Stimulated activated CD8-positive, alpha-beta memory T cell treated with anti-CD3 and anti-CD28 coated beads, Interleukin-4, amount 100 ng/mL, for 48 hours (primary cell): ENCODE measurements around the gene KDM4B.

Experiments used
- DNase-seq: peaks from one replicate; pipeline ENCODE4 v3.0.0-alpha.2; 2020

The KDM4B gene

DNA sequence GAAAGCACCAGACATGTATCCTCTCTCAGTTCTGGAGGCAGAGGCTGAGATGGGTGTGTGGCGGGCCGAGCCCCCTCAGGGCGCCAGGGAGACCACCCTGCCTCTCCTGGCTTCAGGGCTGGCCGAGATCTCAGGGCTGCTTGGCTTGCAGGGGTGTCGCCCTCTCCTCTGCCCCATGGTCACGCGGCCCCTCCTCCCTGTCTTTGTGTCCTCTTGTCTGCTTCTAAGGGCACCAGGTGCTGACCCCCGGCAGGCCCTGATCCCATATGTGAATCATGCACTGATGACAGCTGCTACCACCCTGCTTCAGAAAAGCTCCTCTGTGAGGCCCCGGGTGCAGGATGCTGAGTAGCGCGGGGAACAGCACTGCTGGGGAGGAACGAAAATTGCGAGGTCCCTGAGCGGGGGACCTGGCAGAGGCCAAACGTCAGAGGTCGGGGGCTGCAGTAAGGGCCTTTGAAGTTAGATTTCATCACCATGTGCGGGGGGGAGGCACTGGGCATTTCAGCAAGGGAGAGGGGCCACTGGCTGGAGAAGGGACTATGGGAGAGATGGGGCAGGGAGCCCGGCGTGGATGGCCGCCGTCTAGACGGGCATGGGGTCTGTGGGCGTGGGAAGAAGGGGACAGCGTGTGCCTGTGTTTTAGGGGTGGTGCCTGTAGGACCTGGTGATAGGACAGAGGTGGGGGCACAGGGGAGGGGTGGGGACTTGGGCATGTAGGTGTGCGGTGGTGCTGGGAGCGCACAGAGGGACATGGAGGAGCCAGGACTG lies 125.2 kb downstream of the KDM4B start:
- no peak for DNase-seq

DNA sequence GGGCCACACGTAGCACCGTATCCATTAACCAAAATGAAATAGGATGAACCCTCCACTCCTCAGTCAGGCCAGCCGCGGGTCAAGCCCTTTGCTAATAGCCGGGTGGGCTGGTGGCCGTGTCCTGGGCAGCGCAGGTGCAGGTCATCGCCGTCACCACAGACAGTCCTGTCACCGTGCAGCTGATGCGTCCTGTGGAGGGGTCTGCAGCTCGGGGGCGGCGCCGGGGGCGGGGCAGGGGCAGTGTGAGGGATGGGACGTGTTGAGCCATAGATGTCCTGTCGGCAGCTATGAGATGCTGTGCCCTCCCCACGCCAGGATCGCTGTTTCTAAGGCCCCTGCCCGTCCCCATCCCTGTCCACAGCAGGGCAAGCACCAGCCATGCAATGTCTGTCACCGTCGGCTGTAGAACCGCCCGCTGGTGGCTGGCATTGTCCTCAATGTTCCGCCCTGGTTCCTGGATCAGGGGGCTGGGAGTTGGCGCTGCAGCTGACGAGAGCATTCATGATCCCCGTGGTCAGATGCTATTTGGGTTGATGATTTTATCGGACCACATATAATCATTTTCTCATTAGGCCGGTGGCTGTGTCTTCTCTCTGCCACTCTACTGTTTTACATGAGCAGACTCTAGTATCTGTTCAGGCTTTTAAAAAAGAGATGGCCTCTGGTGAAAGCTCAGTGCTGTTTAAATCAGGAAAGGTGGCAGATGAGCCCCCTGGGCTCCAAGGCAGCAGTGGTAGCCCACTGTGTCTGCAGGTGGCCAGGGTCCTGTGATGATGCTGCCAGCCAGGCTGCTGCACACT lies 126.1 kb downstream of the KDM4B start:
- DNase-seq, result no peak

DNA sequence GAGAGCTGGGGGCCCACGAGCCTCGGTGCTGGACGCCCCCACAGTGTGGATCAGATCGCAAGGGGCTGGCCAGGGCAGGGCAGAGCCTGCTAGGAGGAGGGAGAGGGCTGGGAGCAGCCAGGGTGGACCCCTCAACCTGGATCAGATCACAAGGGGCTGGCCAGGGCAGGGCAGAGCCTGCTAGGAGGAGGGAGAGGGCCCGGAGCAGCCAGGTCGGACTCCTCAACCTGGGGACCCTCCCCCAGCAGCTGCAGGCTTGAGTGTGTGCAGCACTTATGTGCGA lies 126.6 kb downstream of the KDM4B start:
- no peak for DNase-seq

DNA sequence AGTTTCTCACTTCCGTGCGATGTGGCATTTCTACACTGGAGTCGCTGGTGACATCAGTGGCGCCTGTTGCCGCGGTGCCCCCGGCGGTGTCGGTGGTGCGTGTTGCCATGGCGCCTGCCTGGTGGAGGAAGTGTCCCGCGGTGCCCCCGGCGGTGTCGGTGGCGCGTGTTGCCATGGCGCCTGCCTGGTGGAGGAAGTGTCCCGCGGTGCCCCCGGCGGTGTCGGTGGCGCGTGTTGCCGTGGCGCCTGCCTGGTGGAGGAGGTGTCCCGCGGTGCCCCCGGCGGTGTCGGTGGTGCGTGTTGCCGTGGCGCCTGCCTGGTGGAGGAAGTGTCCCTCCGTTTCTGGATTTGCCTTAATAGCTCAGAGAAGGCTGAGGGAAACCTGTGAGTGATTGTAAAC lies 127.6 kb downstream of the KDM4B start:
- DNase-seq, result no peak

DNA sequence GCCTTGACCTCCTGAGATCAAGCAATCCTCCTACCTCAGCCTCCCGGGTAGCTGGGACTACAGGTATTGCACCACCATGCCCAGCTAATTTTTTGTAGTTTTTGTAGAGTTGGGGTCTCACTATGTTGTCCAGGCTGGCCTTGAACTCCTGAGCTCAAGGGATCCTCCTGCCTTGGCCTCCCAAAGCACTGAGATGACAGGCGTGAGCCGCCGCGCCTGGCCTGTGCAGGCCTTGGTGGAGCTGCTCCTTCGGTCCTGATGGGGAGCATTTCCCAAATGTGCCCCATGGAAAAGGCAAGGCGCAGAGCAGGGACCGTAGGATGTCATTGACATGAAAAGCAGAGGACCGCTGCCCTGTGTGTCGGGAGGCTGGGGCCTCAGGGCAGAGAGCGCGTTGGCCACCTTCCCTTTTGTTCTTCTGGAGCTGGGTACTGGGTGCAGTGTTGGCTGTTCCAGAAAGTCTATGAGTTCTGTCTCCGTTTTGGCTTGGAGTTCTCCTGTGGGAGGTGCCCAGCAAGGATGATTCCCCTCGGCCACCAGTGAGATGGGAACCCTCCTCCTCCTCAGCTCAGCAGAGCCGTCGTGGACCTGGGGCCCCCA lies 128.5 kb downstream of the KDM4B start:
- DNase-seq, result no peak

DNA sequence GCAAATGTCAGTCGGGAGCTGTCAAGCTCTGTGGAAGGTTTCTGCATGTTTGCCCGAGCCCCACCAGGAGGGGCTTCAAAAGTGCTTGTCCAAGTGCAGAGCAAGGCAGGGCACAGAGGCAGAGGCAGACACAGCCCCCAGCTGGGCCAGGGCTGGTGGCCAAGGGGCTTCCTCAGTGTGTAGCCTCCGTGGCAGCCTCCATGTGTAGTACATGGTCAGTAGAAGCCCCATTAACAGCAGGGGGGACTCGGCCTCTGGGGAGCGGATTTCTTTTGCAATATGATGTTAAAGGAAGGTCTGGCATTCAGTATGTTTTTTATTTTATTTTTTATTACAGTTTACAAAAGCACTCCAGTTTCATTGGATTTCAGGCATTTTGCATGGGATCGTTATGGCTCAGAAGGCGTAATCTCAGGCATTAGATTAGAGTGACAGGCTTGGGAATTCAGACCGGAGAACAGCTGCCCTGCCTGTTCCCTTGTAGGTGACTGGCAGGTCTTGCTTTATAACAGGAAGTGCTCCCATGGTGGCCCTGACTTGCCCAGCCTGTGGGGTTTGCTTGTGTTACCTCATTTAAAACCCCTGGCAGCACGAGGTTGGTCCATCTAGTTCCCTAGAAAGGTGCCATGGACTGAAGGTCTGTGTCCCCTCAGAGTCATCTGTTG lies 129.2 kb downstream of the KDM4B start:
- no peak for DNase-seq

DNA sequence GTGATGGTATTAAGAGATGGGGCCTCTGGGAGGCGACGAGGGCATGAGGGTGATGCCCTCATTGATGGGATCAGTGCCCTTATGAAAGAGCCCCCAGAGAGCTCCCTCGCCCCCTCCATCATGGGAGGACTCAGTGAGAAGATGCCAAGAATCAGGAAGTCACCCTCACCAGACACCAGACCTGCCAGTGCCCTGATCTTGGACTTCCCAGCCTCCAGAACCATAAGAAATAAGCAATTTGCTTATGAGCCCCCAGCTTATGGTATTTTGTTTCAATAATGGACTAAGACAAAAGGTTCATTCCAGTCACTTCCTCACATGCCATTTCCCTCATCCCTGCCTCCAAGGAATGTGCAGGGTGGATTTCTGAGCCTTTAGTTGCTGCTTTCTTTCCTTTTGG lies 129.7 kb downstream of the KDM4B start:
- DNase-seq, result no peak

DNA sequence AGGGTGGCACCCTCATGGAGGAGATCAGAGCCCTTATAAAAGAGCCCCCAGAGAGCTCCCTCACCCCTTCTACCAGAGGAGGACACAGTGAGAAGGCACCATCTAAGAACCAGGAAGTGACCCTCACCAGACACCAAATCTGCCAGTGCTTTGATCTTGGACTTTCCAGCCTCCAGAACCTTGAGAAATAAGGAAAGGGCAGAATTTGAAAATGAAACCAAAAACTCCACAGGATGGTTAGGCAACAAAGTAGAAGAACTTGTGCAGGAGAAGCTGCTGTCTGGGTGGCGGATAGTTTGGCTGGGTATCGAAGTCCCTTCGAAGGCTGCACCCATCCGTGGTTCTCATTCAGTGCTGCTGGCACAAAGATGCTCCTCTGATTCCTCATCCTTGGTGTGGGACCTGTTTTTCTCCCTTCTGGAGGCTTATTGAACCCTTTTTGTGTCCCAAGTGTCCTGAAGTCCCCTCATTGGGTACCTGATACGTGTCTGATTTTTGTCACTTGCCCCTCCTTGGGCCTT lies 130.8 kb downstream of the KDM4B start:
- no peak for DNase-seq

DNA sequence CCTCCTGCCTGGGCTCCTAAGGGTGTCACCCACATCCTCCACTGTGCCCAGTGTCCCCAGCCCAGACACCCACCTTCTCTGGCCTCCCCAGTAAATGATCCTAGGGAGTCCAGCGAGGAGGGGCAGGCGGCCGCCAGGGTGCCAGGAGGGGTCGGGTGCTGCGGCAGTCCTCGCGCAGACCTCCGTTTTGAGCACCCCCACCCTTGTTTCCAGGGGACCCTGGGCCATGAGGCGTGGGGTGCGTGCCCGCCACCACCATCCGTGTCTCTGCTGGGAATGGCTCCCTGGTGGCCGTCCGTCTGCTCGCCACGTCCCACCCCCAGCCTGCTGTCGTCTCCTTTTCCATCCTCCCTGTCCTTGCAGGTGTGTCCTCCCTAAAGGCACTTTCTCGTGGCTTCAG lies 133.0 kb downstream of the KDM4B start:
- DNase-seq, result no peak

DNA sequence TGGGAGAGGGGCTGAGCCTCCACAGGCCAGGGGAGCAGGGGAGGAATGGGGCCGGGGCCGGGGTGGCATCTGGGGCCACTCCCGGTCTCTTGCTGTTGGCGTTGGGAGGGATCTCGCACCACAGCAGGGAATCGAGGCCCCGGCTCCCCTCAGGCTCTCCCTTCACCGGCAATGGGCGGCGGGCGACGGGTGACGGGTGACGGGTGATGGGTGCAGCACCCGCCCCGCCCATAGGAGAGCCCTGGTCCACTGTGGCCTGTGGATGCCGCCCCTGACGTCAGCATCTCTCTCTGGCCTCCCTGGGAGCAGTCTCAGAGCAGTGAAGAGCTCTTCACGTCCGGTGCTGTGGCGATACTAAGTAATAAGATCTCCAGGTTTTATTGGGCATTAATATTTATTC lies 133.6 kb downstream of the KDM4B start:
- no peak for DNase-seq

DNA sequence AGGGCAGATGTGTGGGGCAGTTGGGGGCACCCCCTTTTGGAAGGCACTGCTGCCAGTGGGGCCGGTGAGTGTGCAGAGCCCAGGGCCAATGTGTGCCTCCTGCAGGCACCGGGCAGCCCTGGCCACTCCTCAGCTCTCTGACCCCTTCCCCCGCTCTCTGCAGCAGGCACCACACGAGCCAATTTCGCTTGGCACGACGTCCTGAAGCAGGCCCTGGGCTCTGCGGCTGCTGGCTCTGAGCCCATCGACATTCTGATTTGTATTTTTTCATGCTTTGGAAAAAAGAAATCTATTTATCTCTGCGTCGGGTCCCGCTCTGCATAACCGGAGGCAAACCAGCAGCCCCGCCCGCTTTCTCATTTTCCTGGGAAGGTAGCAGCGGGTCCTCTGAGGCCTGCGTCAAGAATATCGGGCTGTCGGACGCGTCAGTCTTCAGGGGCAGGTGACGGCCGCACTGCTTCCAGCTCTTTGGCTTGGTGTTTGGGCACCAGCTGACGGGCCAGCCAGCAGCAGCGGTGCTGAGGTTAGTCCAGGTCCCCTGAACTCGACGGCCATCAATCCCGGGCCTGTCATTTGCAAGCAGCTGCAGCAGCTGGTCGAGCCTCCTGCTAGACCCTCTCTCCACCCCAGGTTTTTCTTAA lies 134.3 kb downstream of the KDM4B start:
- DNase-seq, result no peak

DNA sequence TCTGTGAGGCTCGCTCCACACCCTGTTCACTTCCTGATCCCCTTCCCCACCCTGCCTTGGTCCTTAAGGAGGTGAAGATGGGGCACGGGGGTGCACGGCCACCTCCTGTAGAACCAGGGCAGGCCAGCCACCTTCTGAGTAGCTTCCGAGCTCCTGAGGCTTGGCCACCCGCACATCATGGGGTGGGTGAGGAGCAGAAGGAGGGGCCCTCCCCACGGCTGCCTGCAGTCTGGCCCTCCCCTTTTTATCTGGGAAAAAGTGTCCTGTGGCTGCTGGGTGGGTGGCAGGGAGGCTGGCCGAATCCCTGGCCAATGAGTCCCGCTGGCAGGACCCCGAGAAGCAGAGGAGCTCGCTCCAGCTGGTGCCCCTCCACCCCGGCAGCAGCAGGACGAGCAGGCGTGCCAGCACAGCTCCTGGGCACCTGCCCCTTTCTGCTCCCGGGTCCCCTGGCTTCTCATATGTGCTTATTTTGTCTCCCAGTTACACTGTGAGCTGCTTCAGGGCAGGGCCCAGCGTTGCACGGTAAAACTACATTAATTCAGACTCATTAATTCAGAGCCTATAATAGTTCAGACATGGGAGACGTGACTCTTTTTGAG lies 135.0 kb downstream of the KDM4B start:
- DNase-seq, result no peak

DNA sequence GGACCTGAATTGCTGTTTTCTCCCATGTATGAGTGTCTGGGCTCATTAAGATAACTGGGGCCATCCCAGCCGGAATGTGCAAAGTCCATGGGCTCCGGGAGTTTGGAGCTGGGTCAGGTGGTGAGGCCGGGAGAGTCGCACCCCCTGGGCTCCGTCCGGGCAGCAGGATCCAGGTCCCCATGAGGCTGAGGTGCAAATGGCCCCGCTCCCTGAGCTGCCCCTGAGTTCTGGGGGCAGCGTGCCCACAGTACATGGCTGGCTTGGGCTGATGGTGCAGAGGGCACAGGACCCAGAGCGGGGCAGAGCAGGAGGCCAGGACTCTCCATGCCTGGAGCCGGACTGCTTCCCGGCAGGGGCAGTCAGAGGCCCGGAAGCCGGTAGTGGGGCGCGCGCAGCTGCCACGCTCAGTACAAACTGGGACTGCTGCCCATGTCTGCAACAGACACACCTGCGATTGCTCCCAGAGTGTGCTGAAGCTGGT lies 136.0 kb downstream of the KDM4B start:
- no peak for DNase-seq

DNA sequence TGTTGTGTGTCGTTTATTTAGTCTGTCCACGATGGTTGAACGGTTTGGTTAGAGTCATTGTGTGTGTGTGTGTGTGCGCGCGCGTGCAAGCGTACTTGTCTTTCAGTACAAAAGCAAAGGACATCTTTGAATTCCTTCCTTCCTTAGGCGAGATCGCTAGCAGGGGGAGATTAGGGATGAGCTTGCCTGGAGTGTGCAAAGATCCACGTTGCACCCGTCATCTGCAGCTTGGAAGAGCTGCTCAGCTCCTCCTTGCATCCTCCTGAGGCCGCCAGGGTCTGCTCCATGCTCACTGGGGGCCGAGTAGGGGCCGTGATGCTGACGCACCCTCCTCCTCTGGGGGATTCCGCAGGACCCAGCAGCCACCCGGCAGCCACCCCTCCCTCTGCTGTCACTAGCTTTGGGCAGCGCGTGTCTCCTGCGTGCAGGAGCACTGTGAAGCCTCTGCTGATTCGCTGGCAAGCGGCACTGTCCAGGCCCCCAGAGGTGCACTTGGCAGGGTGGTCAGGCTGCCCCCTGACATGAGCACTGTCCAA lies 137.3 kb downstream of the KDM4B start:
- no peak for DNase-seq

DNA sequence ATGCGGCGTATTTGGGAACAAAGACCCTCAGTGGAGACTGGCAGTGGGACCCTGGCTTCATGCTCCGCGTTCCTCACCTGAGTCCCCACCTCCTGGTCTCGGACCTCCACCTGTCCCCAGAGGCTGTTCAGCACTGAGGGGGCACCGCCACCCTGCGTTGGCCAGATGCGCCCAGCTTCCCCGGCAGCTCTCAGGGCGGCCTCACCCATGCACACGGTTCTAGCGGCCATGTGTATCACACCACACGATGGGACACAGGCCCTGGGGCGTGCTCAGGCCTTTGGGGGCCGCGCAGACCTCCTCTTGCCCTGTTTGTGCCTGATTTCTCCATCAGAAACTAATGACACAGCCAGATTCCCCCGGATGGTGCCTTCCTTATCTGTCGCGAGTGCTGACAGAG lies 138.1 kb downstream of the KDM4B start:
- no peak for DNase-seq

DNA sequence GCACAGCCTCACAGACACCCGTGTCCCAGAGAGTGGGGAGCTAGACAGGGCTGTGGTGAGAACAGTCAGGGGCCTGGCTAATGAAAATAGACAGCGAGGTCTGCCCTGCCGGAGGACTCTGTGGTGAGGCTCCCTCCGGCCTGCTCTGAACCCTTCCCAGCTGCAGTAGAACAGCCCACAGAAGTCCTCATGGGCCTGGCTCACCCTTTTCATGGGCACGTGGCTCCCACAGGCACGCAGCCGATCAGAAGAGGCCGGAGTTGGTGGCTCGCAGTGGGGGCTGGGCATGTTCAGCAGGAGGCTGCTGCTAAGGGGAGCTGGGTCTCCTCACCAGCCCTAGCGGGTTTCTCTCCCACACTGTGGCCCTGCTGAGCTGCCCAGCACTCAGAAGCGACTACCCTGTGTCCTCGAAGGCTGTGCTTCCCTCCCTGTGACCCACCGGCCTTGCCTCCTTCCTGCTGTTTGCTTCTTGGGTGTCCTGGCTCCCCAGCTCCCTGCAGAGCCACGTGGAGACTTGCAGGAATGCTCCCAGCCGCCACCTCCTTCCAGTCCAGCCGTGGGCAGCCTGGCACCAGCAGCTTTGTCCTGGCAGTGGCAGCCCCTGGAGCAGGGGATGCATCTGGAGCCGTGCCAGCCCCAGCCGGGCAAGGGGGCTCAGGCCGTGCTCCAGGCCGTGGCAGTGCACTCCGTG lies 138.7 kb downstream of the KDM4B start:
- DNase-seq, result no peak

DNA sequence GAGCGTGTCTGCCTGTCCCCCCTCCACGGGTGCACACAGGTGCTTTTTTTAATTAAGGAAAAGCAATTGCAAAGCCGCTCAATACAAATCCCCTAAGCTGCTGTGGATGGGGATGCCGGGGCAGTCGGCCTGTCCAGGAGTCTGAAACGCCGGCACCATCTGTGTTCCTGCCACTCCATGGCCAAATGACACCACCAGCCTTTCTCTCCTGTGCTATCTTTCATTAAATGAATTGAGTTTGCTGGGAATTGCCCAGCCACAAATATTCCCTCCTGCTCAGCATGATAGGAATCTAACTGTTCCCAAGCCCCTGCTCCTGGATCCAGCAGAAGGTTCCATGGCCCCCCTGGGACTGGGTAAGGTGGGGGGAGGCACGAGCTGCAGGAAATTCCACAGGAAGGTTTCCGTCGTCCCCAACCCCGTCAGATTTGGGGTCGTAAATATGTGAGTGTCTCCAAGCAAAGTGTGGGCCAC lies 139.2 kb downstream of the KDM4B start:
- no peak for DNase-seq

DNA sequence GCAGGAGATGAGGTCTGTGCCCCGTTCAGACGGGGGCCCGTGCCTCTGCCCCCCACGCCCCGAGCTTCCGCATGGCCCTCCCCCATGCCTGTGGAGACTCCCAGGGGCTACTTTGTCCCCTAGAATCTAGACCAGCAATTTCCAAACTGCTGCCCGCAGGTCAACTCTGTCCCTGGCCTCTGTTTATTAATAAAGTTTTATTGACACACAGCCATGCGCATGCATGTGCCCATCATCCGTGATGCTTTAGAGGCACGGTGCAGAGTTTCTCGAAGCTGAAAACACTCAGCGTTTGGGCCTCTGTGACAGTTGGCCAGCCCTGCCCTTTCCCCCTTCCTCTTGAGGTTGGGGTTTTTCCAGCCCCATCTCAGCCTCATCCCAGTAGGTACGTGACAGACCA lies 140.0 kb downstream of the KDM4B start:
- DNase-seq, result no peak

DNA sequence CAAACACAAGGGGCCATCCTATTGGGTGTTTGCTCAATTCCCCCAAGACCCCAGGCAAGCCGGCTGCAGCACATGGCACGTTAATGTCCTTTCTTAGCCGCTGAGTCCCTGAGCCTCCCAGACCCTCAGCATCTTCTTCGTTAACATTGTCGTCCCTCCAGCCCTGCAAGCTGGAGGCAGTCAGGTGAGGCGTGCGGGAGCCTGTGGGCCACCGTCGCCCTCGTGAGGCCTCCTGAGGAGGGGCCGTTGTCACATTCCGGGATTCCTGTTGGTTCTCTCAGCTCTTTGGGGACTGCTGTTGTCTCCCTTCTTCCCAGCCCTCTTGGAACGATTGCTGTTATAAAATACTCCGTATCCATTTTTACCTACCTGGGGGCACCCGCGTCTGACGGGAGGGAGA lies 140.6 kb downstream of the KDM4B start:
- DNase-seq, result no peak

DNA sequence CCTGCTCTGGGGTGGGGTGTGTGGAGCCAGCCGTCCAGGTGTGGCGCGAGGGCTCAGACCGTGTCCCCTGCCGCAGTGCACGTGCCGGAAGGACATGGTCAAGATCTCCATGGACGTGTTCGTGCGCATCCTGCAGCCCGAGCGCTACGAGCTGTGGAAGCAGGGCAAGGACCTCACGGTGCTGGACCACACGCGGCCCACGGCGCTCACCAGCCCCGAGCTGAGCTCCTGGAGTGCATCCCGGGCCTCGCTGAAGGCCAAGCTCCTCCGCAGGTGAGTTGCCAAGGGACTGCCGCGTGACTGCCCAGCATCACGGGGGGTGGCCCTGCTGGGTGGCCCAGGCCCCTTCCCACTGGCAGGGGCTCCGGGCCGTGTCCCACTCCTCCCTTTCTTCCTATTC lies 141.6 kb downstream of the KDM4B start:
- no peak for DNase-seq

DNA sequence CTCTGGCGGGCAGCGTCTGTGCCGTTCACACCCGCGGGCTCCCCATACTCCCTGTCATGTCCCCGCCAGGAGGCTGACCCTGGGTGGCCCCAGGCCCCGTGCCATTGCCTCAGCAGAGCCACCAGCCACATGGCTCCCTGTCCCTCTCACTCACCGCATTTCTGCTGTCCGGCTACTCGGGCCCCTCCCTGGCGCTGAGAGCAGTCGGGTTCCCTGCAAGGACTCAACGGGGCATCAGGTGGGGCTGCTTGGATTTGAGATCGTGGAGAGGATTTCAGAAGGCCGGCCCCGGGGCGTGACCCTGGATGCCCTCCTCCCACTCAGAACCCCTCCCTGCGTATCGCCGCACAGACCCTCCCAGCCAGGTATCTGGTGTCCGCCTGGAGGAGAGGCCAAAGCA lies 142.1 kb downstream of the KDM4B start:
- no peak for DNase-seq
